HG03280 (cell line): ENCODE data around the gene FBN2.
"Not testable (repeated sequence)": the region's sequence is repeated elsewhere in the genome, so short reads cannot be mapped to it uniquely, and the experiment has no call there.

Source experiments
- ATAC-seq: cut with Tn5 transposase; IDR thresholded peaks from one replicate; pipeline ENCODE4 v1.9.1; 2021; ENCODE audit warnings: mild to moderate bottlenecking, moderate library complexity; ENCODE audit not compliant: unreplicated experiment

FBN2 gene

GRCh38 chr5:128321418-128321817 lies 216.6 kb downstream of the FBN2 start:
- ATAC-seq = not testable (repeated sequence)

DNA sequence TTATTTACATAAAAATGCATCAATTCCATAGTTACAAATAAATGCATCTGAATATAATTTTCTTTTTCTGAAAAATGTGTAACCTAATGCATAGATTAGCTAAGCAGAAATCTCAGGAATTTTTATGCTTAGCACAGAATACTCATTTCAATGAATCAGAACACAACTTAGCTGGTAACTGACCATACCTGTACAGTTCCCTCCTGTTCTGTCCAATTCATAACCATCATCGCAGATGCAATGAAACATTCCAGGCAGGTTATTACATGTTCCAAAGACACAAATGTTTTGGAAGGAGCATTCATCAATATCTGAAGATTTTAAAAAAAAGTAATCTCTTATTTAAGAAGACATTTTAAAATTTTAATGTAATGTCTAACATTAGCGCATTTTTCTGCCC lies 219.4 kb downstream of the FBN2 start:
- ATAC-seq = no peak

DNA sequence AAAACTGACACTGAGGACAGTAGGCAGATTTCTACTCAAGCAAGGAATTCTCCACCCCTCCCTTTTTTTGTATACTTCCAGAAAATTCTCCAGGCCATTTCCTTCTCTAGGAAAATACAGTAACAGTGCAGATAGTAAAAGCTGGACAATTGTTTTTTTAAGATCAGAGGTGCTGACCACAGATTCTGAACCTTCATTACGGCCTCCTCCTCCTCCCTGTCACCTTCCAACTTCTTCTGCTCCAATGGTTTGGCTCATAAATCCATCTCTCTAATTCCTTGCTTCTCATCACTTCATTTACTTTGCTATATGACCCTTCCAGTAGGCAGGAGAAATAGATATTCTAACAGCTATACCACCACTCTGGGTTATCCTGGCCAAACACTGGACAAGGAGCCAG lies 220.6 kb downstream of the FBN2 start:
- no peak for ATAC-seq

DNA sequence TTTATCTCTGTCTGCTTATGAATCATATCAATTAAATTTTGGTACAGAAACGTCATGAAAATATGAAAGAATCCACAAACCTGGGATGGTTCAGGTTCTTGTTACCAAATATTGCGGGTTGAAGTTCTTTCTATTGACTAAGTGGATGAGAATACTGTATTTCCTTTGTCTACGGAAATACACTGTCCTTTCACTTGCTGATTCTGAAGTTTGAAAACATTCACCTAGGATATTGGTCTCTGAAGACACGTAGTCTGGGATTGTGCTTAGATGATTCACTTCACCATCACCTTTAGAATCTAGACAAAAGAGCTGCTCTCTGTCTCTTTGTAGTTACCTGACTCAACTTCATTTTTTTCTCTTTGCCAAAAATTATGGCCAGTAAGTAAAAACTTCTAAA lies 222.4 kb downstream of the FBN2 start:
- ATAC-seq = no peak

DNA sequence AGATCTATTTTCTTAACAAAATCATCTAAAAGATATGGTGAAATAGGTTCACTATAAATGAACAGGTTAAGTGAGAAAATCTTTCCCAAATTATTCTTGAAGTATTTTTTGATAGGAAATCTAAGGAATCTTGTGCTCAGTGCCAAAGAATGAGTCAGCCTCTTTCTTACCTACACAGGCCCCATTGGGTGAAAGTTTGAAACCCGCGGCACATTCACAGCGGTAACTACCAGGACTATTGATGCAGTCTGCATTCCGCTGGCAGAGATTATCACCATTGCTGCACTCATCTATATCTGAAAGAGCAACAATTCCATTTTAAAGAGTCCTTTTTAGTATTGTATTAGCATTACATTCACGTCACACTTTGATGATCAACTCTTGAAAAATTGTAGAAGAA lies 232.7 kb downstream of the FBN2 start:
- ATAC-seq = no peak

DNA sequence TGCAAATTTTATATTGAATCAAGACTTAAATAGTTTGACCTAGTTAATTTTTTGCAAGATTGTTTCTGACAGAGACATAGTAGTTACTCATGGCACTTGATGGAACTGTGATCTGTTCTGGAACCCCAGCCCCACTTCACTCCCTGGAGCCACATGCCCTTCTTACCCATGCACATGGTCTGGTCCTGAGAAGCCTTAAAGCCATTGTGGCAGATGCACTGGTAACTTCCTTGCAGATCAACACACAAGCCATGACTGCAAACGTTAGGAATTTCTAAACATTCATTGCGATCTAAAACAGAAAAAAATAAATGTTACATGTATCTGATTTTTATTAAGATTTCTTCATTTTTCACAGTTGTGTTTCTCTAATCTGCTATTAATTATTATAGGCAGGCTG lies 233.3 kb downstream of the FBN2 start:
- no peak for ATAC-seq

DNA sequence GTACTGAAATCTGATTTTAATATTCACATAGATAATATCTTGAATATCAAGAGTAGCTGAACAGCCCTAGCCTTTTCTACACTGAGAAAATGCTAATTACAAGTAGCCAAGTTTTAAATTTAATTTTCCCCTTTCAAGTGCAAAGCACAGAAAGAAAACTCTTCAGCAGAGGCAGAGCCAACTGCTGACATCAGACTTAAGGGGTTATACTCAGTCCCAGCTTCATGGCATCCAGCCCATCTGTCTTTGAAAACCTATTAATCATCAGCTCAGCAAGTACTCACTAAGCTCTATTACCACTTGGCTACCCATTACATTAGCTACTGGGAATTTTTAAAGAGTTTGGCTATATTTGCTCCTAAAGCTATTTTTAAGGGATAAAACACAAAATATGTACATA lies 234.0 kb downstream of the FBN2 start:
- ATAC-seq = no peak

GRCh38 chr5:128303593-128303992 lies 234.5 kb downstream of the FBN2 start:
- ATAC-seq = no peak

DNA sequence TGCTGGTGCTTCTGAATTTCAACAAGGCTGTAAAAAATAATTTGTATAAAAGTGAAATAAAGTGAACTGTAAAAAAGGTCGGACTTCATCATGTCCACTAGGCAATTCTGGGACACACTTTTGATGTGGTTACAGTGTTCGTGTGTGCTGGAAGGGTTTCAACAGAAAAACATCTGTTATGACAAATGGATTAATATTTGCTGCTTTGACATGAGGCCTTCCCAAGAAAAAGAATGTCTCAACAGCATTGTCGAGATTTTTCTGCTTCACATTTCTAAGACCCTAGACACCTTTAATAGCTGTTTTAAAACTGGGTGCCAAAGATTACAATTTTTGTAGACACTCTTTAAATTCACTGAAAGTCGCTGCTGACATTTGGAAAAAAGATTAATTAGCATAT lies 237.9 kb downstream of the FBN2 start:
- no peak for ATAC-seq

DNA sequence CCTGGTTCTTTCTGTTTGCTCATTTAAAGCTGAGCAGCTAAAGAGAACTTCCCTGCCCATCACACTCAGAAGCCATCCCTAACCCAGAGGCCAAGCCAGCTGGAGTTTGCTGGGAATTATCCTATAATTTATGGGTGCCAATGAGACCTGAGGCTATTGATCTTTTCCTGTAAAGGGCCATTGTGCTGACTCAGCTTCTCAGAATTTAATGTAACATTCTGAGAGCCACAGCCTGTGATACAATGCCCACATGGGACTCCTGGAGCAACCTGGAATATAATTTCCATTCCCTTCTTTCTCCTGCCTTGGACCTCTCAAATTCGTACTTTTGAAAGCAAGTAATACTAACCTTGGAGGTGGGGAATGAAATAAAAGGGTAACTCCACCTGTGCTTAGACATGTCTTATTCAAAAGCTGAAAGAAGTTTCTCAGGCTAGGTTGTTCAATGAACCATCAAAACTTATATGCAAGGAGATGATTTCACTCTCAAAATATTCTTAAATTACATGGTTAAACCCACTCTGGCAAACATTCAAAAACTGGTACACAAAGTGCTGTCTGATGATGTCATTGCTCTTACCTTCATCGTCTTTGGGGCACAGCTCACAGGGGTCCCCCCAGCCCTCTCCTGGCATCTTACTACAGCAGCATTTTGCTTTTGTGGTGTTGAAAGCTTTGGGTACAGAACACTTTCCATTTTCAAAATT lies 247.7 kb downstream of the FBN2 start:
- ATAC-seq = no peak

GRCh38 chr5:128287740-128288139 lies 250.3 kb downstream of the FBN2 start:
- ATAC-seq = no peak

GRCh38 chr5:128284236-128284635 lies 253.8 kb downstream of the FBN2 start:
- ATAC-seq = no peak

DNA sequence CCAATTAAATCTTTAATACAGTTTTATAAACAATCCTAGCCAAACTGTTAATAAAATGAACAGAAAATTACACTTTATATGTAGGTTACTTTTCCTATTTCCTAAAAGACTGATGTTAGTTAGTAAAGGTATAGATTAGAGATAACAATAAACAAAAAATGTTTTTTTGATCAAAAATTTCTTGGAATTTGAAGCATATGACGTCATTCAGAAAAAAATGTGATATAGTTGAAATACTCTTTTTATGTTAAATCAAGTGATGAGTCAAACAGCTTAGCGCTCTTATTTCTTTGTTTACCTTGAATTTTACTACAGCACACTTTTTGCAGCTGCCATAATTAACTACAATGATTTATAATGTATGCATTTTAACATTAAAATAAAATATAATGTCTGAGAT lies 258.7 kb downstream of the FBN2 start:
- no peak for ATAC-seq

DNA sequence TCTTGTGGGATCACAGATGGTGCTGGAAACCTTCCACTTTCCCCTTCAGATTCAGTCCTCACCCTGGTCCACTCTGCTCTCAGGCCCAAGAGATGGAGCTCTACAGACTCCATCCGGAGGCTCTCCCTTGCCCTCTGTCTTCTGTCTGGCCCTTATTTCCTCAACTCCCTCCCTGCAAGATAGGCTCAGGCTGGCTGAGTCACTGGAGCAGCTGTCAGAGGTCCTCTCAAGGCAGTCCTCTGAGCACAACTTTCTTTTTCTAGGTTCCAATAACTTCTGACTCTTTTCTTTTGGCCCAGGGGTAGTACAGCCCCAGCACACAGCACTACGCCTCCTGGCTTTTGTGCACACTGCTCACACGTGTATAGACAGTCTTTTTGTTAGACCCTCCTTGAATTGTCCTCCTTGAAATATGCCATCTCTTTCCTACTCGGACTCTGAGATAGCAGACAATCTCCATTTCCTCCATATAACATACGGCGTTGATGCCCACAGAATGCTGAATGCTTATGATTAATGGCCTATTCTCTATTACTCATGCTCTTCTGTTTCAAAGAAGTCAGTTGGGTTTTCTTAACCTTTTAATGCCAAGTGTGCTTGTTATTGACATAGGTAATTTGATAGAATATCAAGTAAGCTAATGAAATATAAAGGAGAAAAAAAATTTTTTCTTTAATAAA lies 261.4 kb downstream of the FBN2 start:
- ATAC-seq = no peak

- ATAC-seq = no peak
Observed at GRCh38 chr5:128274441-128274840, 263.6 kb downstream of the FBN2 start.

DNA sequence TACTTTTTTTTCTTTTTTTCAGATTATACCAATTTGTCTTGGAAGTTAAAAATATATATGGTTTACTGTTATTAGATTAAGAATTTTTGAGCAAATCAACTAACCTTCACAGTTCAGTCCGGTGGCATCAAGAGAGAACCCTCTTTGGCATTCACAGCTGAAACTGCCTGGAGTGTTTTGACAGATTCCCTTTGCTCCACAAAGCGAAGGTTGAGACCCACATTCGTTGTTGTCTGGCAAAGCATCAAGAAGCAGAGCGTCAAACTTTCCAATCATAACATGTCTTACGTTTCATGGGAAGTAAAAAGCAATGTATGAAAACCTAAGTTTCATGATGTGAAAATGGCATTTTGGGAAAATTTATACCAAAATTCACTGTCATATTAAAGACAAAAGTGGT lies 264.3 kb downstream of the FBN2 start:
- no peak for ATAC-seq

GRCh38 chr5:128271859-128272464 lies 266.1 kb downstream of the FBN2 start:
- no peak for ATAC-seq

DNA sequence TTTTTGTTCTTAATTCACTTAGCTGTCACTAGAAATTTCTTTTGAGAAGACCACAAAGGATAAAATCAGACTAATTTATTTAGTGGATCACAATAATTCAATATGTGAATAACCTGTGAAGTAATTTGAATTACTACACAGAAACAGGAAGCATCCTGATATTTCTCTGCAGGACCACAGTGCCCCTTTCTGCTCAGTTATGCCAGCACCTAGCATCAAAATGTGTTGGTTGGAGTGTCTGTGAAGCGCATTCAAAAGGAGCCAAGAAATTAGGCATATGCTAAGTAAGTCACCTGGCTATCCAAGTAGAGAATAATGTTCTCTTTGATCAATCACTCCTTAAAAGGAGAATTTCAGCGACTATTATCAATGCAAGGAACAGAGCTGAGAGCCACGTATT lies 267.0 kb downstream of the FBN2 start:
- no peak for ATAC-seq

- no peak for ATAC-seq
Observed at GRCh38 chr5:128264564-128265360, 273.3 kb downstream of the FBN2 start.

DNA sequence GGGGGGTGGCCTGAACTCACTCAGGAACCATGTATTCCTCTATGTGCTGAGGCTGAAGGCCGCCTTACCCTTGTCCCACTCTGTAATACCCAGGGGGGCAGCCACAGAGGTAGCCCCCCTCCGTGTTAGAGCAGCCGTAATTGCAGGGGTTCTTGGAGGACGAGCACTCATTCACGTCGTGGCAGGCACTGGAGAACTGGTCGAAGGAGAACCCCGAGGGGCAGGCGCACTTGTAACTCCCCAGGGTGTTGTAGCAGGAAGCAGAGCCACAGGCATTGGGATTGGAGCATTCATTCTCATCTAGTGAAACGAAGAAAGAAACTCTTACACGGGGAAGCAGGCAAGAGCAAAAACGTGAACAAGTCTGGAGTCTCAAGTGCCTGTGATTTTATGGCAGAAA lies 274.7 kb downstream of the FBN2 start:
- no peak for ATAC-seq

- ATAC-seq = no peak
Observed at GRCh38 chr5:128262911-128263310, 275.1 kb downstream of the FBN2 start.

- no peak for ATAC-seq
Observed at GRCh38 chr5:128259607-128260021, 278.4 kb downstream of the FBN2 start.
